CD4-positive, alpha-beta memory T cell (primary cell): ENCODE data around the gene DNHD1. TPM values are rescaled to one million over a fixed set of nuclear protein-coding genes. Genes with fewer than 3 reads are reported as not detected.
A peak's percentile ranks its signal among the peaks of the same experiment; 100 is the strongest.

Experiments
- CTCF ChIA-PET: fragments of 350-600 bp; sonication (Branson Sonifier 250); formaldehyde crosslinking; loops from one replicate; lab custom pipeline; 2021; ENCODE audit warnings: inconsistent platforms; ENCODE audit not compliant: partially characterized antibody; lab: Charles Lee
- POLR2A ChIA-PET: fragments of 350-600 bp; sonication (Branson Sonifier 250); formaldehyde crosslinking; loops from one replicate; lab custom pipeline; 2021; ENCODE audit not compliant: partially characterized antibody; lab: Charles Lee
- DNase-seq, 5 donors: peaks; one replicate each; pipeline versions ENCODE4 v3.0.0 to v3.0.0-alpha.2; 2020 to 2022; ENCODE audit warnings: mixed read lengths in 1 of 5
- H3K27ac ChIP-seq: one replicate; pipeline ENCODE4 v1.7.0; 2013; ENCODE audit warnings: low read depth, low read length
- H3K27me3 ChIP-seq: 2 replicates; pipeline ENCODE4 v1.7.0; 2013; ENCODE audit warnings: mild to moderate bottlenecking, low read length, moderate library complexity; ENCODE audit not compliant: insufficient read depth
- H3K36me3 ChIP-seq: 2 replicates; pipeline ENCODE4 v1.7.0; 2013; ENCODE audit warnings: mild to moderate bottlenecking, low read length, moderate library complexity; ENCODE audit not compliant: insufficient read depth
- H3K4me1 ChIP-seq: 2 replicates; pipeline ENCODE4 v1.7.0; 2013; ENCODE audit warnings: mild to moderate bottlenecking, low read length, moderate library complexity; ENCODE audit not compliant: insufficient read depth
- H3K4me3 ChIP-seq, 2 donors: one replicate each; pipeline ENCODE4 v1.7.0; 2013; ENCODE audit warnings: low read length in 2 of 2, mild to moderate bottlenecking in 1 of 2
- H3K9me3 ChIP-seq, 2 donors: one replicate each; pipeline ENCODE4 v1.7.0; 2013; ENCODE audit warnings: low read length in 2 of 2, control low read depth in 1 of 2; ENCODE audit not compliant: control insufficient read depth in 1 of 2
- H3K27ac Mint-ChIP-seq, 7 donors: one replicate each; pipeline ENCODE4 v1.8.0; 2020 to 2021; ENCODE audit warnings: mixed read lengths in 7 of 7, mild to moderate bottlenecking in 6 of 7, inconsistent platforms in 3 of 7, moderate library complexity in 3 of 7
- H3K27me3 Mint-ChIP-seq, 2 donors: one replicate each; pipeline ENCODE4 v1.8.0; 2020 to 2021; ENCODE audit warnings: mixed read lengths in 2 of 2
- H3K36me3 Mint-ChIP-seq, 2 donors: one replicate each; pipeline ENCODE4 v1.8.0; 2020 to 2021; ENCODE audit warnings: mixed read lengths in 2 of 2, inconsistent platforms in 1 of 2, mild to moderate bottlenecking in 1 of 2
- H3K4me1 Mint-ChIP-seq, 4 donors: one replicate each; pipeline ENCODE4 v1.8.0; 2020 to 2021; ENCODE audit warnings: mixed read lengths in 4 of 4, mild to moderate bottlenecking in 1 of 4
- H3K4me3 Mint-ChIP-seq, 8 donors: one replicate each; pipeline ENCODE4 v1.8.0; 2020 to 2021; ENCODE audit warnings: mixed read lengths in 8 of 8, mild to moderate bottlenecking in 7 of 8, moderate library complexity in 6 of 8, inconsistent platforms in 3 of 8
- H3K9me3 Mint-ChIP-seq, 8 donors: one replicate each; pipeline ENCODE4 v1.8.0; 2020 to 2021; ENCODE audit warnings: mixed read lengths in 8 of 8, mild to moderate bottlenecking in 5 of 8, inconsistent platforms in 3 of 8, moderate library complexity in 1 of 8
- intact Hi-C: fragments of 100-400 bp; cut with micrococcal nuclease; formaldehyde crosslinking; loops from one replicate; pipeline ENCODE4 v1.15.1; 2023
- polyA plus RNA-seq, 2 donors: library from polyadenylated mRNA; unstranded; fragments of 300-500 nt; fragmentation: Illumina TruSeq; gene quantifications; one replicate each; pipeline ENCODE4 v1.2.3, GENCODE V29; 2021
- total RNA-seq, 2 experiments: library from RNA; stranded (reverse); gene quantifications; one replicate each; pipeline ENCODE4 v1.2.3, GENCODE V29; 2021

DNHD1 gene
- total and polyA plus RNA-seq, 4 experiments from 2014 or later = 1.2 to 54.0 (median 23.6) TPM

DNA sequence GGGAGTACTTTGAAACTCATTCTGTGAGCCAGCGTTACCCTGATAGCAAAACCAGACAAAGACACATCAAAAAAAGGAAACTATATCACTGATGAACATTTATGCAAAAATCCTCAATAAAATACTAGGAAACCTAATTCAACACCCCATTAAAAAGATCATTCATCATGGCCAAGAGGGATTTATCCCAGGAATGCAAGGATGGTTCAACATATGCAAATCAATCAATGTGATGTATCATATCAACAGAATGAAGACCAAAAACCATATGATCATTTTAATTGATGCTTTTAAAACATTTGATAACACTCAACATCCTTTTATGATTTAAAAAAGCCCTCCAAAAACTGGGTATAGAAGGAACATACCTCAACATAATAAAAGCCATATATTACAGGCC lies 86.5 kb downstream of the DNHD1 start:
- no peaks in the 10 kb centered on the region for H3K36me3 ChIP-seq
- no peak overlapping the region for H3K4me3 ChIP-seq
- H3K27ac ChIP-seq = no peak overlapping the region
- Mint-ChIP-seq H3K27me3 (no peaks in the 10 kb centered on the region), H3K27ac (no peak overlapping the region), H3K36me3 (peaks cover 39 to 42% of the 10 kb centered on the region in 2 donors), H3K9me3 (peaks cover 2 to 32% (median 26%) of the 10 kb centered on the region in 8 donors), H3K4me3 (peak overlapping the region in 1 of 8 donors; percentile 22), H3K4me1 (peaks cover 0 to 2% (median 0%) of the 10 kb centered on the region in 4 donors)
- no peaks in the 10 kb centered on the region for H3K4me1 ChIP-seq
- peaks cover 0 to 10% of the 10 kb centered on the region in 2 donors for H3K9me3 ChIP-seq
- H3K27me3 ChIP-seq = no peaks in the 10 kb centered on the region
- intact Hi-C loops = no loop called here
- no peak for DNase-seq
- ChIA-PET CTCF (no interaction called here), POLR2A (no interaction called here)

DNA sequence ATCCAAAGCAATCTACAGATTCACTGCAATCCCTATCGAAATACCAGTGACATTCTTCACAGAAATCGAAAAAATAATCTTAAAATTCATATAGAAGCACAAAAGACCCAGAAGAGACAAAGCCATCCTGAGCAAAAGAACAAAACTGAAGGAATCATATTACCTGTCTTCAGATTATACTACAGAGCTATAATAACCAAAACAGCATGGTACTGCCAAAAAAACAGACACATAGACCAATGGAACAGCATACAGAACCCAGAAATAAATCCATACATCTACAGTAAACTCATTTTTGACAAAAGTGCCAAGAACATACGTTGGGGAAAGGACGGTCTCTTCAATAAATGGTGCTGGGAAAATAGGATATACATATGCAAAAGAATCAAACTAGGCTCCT lies 87.4 kb downstream of the DNHD1 start:
- H3K4me3 ChIP-seq = no peak overlapping the region
- no peak overlapping the region for H3K4me3 Mint-ChIP-seq
- POLR2A ChIA-PET = no interaction called here
- H3K9me3 ChIP-seq = peaks cover 0 to 10% of the 10 kb centered on the region in 2 donors
- H3K27me3 Mint-ChIP-seq = no peaks in the 10 kb centered on the region
- no peaks in the 10 kb centered on the region for H3K27me3 ChIP-seq
- H3K4me1 ChIP-seq = no peaks in the 10 kb centered on the region
- H3K36me3 ChIP-seq = no peaks in the 10 kb centered on the region
- H3K36me3 Mint-ChIP-seq = peaks cover 42 to 44% of the 10 kb centered on the region in 2 donors
- intact Hi-C loops = no loop called here
- CTCF ChIA-PET = interaction anchor here (1.4 kb wide), 1 partner anchor 34 kb away, joined by 3 read pairs; no protein-coding TSS in a partner anchor
- no peak for DNase-seq
- no peak overlapping the region for H3K27ac ChIP-seq
- no peak overlapping the region for H3K27ac Mint-ChIP-seq
- peaks cover 0 to 2% (median 0%) of the 10 kb centered on the region in 4 donors for H3K4me1 Mint-ChIP-seq
- peaks cover 2 to 32% (median 26%) of the 10 kb centered on the region in 8 donors for H3K9me3 Mint-ChIP-seq

DNA sequence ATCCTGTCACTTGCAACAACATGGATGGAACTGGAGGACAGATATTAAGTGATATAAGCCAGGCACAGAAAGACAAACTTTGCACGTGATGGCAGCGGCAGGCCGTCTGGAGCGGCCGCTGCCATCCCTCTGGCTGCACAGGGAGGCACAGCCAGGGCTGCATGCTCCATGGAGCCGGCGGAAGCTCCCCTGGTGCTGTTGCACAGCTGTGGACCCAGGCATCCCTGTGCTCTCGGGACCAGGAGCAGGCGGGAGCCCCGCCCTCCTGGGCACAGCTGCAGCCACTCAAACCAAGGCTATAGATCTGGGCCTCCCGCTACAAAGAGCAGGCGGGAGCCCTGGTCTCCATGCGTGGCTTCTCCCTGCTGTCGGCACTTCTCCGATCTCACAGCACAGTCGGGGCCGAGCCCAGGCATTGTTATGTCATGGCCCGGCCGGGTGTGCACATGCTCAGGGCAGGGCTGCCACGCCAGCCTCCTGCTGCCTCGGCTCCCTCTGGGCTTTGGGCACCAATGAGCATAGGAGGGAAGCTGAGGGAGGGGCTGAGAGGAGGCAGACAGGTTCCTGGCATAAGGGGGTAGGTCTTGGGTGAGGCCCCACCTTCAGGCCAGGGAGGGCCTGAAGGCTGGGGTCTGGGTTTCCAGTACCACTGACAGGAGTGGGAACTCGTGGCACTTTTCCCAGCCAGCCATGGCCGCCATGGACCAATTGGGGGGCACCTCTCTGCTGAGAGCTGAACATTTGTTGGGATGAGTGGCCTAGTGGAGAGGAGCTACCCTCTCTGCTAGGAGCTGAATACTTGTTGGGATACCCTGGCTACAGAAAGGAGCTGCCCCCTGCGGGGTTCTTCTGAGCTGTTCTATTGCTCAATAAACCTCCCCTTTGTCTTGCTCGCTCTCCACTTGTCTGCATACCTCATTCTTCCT lies 89.6 kb downstream of the DNHD1 start:
- Mint-ChIP-seq H3K27me3 (no peaks in the 10 kb centered on the region), H3K36me3 (peaks cover 40 to 43% of the 10 kb centered on the region in 2 donors), H3K4me1 (peaks cover 0 to 2% (median 0%) of the 10 kb centered on the region in 4 donors), H3K9me3 (peaks cover 2 to 32% (median 26%) of the 10 kb centered on the region in 8 donors), H3K27ac (no peak overlapping the region), H3K4me3 (no peak overlapping the region)
- H3K36me3 ChIP-seq = no peaks in the 10 kb centered on the region
- H3K27me3 ChIP-seq = no peaks in the 10 kb centered on the region
- H3K4me3 ChIP-seq = no peak overlapping the region
- no peak for DNase-seq
- ChIA-PET POLR2A (interaction anchor here (1.0 kb wide), 1 partner anchor 25 kb away, joined by 3 read pairs; the partner anchor contains the start of gene TAF10), CTCF (interaction anchor here (0.5 to 1.1 kb wide), 4 partner anchors 62 to 240 kb away, joined by 3 read pairs; no protein-coding TSS in a partner anchor)
- no peaks in the 10 kb centered on the region for H3K4me1 ChIP-seq
- intact Hi-C loops = no loop called here
- H3K27ac ChIP-seq = no peak overlapping the region
- peaks cover 0 to 10% of the 10 kb centered on the region in 2 donors for H3K9me3 ChIP-seq

DNA sequence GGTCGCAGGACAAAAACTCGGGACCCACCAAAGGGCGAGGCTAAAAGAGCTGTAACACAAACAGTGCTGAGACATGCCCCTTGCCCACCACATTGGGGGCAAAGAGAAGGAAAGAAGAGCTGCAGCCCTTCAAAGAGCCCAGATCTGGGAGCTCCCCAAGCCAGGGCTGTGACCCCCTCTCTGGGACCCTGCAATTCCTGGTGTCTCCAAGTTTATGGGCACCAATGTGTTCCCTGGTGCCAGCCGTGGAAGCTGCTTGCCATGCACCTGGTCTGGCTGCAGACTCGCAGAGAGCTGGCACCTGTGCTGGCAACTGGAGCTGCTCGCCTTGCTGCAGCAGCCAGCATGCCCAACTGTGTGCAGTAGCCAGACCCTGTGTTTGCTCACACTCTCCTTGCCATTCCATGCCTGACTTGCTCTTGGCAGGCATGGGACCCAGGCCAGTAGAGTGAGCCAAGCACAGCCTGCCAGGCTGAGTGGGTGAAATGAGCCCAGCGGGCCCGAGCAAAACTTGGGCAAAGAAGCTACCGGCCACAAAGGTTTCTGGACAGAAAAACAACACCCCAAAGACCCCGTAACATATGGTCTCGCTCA lies 90.4 kb downstream of the DNHD1 start:
- H3K27ac Mint-ChIP-seq = no peak overlapping the region
- CTCF ChIA-PET = interaction anchor here (0.5 to 1.1 kb wide), 4 partner anchors 63 to 239 kb away, joined by 3 read pairs; no protein-coding TSS in a partner anchor

DNA sequence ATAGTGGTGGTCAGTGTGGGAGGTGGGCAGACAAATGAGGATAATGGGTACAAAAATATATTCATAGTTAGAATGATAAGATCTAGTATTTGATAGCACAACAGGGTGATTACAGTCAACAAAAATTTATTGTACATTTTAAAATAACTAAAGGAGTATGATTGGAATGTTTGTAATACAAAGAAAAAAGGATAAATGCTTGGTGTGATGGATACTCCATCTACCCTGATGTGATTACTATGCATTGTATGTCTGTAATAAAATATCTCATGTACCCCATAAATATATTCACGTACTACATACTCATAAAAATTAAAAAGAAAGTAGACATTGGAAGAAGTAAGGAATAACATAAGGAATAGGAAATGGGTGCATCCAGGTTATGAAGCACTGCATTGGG lies 90.9 kb downstream of the DNHD1 start:
- no peak for DNase-seq
- POLR2A ChIA-PET = no interaction called here
- no peak overlapping the region for H3K27ac Mint-ChIP-seq
- H3K9me3 Mint-ChIP-seq = peaks cover 0 to 21% (median 20%) of the 10 kb centered on the region in 8 donors
- peaks cover 0 to 4% (median 1%) of the 10 kb centered on the region in 4 donors for H3K4me1 Mint-ChIP-seq
- Histone ChIP-seq H3K27me3 (no peaks in the 10 kb centered on the region), H3K27ac (no peak overlapping the region), H3K4me1 (no peaks in the 10 kb centered on the region), H3K9me3 (peaks cover 0 to 9% of the 10 kb centered on the region in 2 donors), H3K4me3 (no peak overlapping the region), H3K36me3 (no peaks in the 10 kb centered on the region)
- H3K36me3 Mint-ChIP-seq = peaks cover 33 to 36% of the 10 kb centered on the region in 2 donors
- no peak overlapping the region for H3K4me3 Mint-ChIP-seq
- intact Hi-C loops = no loop called here
- CTCF ChIA-PET = interaction anchor here (0.9 kb wide), 1 partner anchor 118 kb away, joined by 3 read pairs; no protein-coding TSS in a partner anchor
- no peaks in the 10 kb centered on the region for H3K27me3 Mint-ChIP-seq

More for the DNA sequence above, 90.4 kb downstream of the DNHD1 start:
- Histone ChIP-seq H3K9me3 (peaks cover 0 to 10% of the 10 kb centered on the region in 2 donors), H3K27ac (no peak overlapping the region), H3K4me1 (no peaks in the 10 kb centered on the region), H3K27me3 (no peaks in the 10 kb centered on the region), H3K36me3 (no peaks in the 10 kb centered on the region), H3K4me3 (no peak overlapping the region)
- POLR2A ChIA-PET = interaction anchor here (1.0 kb wide), 1 partner anchor 24 kb away, joined by 3 read pairs; the partner anchor contains the start of gene TAF10
- Mint-ChIP-seq H3K9me3 (peaks cover 0 to 27% (median 24%) of the 10 kb centered on the region in 8 donors), H3K36me3 (peaks cover 37 to 40% of the 10 kb centered on the region in 2 donors), H3K4me1 (peaks cover 0 to 2% (median 0%) of the 10 kb centered on the region in 4 donors), H3K4me3 (no peak overlapping the region), H3K27me3 (no peaks in the 10 kb centered on the region)
- intact Hi-C loops = no loop called here
- no peak for DNase-seq

DNA sequence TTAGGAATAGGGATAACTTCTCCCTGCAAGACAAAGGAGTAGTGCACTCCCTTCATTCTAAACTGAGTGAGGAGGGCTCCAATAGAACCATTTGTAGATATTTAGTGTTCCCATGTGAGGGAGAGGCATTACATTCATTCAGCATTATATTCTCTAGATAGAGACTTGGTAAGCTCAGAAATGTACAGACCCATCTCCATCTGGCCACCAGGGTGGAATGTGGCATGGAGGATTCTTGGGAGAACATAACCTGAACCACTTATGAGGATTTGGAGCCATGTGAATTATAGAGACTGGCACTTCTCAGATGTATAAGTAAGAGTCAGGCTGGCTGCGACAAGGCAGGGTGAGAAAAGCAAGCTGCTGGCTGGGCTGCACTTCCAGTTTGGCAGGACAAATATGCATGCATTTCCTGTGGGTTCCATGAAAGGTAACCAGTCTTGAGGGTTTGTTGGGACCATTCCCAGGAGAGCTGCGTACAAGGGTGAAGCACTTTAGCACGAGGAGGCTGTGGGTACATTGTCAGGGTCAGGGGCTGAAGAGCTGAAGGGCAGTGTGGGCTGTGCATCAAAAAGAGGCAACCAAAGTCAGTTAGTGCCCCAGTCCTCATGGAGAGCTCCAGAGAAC lies 97.2 kb downstream of the DNHD1 start:
- no peaks in the 10 kb centered on the region for H3K9me3 ChIP-seq
- peaks cover 18% of the 10 kb centered on the region for H3K36me3 ChIP-seq
- Mint-ChIP-seq H3K27ac (peak overlapping the region in 3 of 7 donors; percentile 14 to 70 (median 63)), H3K36me3 (peaks cover 39 to 62% of the 10 kb centered on the region in 2 donors), H3K4me3 (no peak overlapping the region), H3K4me1 (peaks cover 24 to 42% (median 30%) of the 10 kb centered on the region in 4 donors), H3K9me3 (no peaks in the 10 kb centered on the region), H3K27me3 (no peaks in the 10 kb centered on the region)
- CTCF ChIA-PET = interaction anchor here (1.1 to 1.8 kb wide), 4 partner anchors 10 to 88 kb away, joined by 3 to 5 read pairs (median 4); partner anchors contain the start of genes MRPL17 and TPP1
- POLR2A ChIA-PET = interaction anchor here (0.9 to 2.4 kb wide), 5 partner anchors 10 to 89 kb away, joined by 3 to 9 read pairs (median 6); partner anchors contain the start of genes MRPL17, TAF10 and TPP1
- no peak overlapping the region for H3K27ac ChIP-seq
- no peak overlapping the region for H3K4me3 ChIP-seq
- intact Hi-C loops = no loop called here
- H3K27me3 ChIP-seq = no peaks in the 10 kb centered on the region
- peaks cover 4% of the 10 kb centered on the region for H3K4me1 ChIP-seq
- no peak for DNase-seq
